GM12873 (cell line): ENCODE results near the gene VTCN1.

ENCODE experiments used
- TF ChIP-seq, protein P1 (sequence below): IDR thresholded peaks from 2 replicates; pipeline ENCODE4 v1.5.1; 2012; ENCODE audit warnings: low read depth, mild to moderate bottlenecking, moderate library complexity, low read length, control low read depth; ENCODE audit not compliant: insufficient read depth; ENCODE audit errors: missing control alignments

VTCN1 gene

DNA sequence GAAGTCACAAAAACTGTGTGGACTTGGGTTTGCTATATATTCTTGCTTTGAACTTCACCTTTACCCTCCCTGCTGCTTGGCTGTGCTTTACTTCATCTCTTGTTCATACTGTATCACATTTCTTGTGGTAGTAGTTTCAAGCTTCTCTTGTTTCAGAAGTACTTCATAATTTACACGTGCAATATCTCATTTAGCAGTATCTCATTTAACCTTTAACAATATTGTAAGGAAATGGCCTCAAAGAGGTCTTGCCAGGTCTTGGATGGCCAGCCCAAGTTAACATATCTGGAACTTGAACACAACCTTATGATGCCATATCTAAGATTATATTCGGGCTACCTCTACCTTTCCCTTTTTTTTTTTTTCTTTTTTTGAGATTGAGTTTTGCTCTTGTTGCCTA is 87.5 kb downstream of the VTCN1 start:
- TF ChIP-seq, protein P1, sequence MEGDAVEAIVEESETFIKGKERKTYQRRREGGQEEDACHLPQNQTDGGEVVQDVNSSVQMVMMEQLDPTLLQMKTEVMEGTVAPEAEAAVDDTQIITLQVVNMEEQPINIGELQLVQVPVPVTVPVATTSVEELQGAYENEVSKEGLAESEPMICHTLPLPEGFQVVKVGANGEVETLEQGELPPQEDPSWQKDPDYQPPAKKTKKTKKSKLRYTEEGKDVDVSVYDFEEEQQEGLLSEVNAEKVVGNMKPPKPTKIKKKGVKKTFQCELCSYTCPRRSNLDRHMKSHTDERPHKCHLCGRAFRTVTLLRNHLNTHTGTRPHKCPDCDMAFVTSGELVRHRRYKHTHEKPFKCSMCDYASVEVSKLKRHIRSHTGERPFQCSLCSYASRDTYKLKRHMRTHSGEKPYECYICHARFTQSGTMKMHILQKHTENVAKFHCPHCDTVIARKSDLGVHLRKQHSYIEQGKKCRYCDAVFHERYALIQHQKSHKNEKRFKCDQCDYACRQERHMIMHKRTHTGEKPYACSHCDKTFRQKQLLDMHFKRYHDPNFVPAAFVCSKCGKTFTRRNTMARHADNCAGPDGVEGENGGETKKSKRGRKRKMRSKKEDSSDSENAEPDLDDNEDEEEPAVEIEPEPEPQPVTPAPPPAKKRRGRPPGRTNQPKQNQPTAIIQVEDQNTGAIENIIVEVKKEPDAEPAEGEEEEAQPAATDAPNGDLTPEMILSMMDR: no peak

DNA sequence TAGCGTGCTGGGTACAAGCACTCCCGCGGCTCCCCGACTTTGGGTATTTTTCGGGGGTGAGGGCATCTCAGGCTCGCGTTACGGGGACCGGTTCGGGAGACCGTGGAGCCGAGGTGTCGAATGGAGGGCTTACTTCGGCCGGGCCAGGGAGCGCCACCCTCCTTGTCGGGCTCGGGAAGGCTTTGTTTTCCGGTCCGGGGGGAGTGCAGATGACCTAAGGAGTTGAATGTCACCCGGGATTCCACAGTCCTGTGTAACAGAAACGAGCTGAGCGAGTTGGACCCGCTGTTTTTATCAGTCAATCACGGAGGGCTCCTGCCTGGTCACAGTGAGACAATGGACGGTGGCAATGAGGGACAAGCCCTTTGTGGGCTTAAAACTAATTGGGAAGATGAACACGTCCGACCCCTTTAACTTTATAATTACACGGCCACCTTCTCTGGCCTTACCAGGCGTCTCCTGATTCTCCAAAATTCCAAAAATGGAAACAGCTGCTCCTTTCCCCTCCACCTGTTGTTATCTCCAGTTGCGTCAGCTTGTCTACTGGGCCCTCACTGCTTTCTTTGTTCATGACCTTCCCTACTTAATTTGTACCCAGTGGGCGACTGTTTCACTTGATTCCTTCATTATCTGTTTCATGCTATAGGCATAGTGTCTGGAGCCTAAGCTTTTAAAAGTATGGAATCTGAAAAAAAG is 88.2 kb downstream of the VTCN1 start:
- TF ChIP-seq, protein P1: no peak

DNA sequence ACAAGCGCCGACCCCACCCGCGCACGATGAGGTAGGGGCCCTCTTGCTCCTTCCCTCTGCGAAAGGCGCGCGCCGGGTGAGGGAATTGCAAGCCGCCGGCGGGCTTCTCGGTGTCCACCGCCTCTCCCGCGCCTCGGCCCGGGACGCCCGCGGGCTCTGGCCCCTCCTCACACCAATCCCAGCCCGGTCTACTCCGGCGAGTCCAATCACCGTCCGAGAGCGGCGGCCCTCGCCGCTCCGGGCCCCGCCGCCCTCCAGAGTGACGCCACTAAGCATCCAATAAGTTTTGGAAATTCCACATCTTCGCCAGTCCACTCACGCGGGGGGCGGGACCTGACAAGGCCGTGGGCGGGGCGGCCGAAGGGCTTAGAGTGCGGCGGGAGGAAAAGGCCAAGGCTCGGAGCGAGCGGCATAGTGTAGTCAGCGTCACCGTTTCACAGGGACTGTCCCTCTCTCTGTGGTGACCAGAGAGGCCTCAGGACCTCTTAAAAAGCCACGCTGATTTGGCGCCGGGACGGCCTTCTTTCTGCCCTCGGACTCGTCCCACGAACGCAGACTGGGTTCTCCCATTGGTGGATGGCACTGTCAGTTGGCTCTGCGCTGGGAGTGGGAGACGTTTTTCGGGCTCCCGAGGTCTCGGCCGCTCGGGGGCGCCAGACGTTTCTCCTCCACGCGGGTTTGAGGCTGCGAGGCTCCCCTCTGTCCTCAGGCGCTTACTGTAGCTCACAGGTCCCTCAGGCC is 89.0 kb downstream of the VTCN1 start, which contains the start of gene TRIM45:
TSS of gene TRIM45 (minus strand) at position 161 of the 741 bp plus-strand sequence. CDS start 548 bp downstream, outside the sequence.
- TF ChIP-seq, protein P1: peak; percentile 82

DNA sequence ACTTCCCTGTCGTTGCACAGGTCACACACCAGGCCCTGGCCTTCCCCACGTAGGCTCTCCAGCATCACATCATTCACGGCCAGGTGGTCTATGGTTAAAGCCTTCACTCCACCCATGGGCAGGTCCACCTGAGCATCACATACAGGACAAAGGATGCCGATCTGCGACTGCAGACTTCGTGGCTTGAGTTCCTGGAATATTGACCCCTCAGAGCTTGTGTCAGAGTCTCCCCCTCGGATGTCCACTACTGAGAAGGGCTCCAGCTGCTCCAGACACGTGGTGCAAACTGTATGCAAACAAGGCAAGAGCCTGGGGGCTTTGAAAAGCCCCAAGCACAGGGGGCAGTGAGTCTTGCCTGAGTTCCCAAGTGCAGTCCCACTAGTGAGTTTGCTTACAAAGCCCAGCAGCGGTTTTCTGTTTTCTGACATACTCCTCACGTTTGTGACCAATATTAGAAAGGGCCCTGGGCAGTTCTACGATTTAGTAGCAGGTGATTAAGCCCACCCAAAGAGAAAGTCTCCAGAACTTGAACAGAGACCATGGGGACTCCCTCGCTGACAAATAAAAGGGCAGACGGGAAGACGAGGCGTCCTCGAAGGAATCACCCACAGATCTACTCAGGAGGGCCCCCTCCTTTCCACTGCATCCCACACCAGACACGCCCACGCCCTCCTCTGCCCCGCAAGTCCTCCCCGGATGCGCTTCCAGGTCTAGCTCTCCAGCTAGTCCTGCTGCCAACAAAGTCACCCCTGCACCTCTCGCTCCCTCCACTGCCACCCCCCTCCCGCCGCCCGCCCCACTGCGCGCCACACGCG is 89.7 kb downstream of the VTCN1 start:
- TF ChIP-seq, protein P1: no peak

DNA sequence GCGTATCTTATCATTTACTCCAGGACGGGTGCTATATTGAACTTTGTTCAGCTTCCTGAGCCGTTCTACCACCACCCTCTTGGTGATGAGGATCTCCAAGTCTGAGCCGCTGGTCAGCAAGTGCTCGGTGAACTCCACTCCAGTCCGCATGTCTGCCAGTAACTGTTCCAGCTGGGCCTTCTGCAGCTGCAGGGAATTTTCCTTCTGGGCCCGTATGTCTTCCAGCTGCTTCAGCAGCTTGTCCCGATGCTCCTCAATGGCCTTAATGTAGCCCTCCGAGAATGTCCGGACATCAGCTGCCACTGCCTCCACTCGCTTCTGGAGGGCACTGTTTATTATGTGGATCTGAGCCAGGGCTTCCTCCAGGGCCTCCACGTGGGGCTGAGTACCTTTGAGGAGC is 92.6 kb downstream of the VTCN1 start:
- TF ChIP-seq, protein P1: no peak

DNA sequence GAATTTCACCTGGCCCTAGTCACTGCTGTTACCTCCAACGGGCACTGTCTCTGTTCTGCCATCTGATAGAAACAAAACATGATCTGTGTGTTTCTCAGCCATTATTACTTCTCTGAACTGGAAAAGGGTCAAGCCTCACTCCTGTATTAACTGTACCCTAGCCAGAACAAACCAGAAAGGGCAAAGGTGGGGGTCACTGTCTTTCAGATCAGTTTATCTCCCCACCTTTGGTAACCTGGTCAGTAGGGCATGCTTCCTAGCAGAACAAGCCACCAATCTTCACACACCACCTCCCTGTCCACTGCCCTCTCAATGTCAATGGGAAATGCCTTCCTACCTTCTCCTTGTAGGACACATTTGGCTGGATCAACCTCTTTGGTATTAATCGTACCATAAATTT is 93.0 kb downstream of the VTCN1 start:
- TF ChIP-seq, protein P1: no peak

DNA sequence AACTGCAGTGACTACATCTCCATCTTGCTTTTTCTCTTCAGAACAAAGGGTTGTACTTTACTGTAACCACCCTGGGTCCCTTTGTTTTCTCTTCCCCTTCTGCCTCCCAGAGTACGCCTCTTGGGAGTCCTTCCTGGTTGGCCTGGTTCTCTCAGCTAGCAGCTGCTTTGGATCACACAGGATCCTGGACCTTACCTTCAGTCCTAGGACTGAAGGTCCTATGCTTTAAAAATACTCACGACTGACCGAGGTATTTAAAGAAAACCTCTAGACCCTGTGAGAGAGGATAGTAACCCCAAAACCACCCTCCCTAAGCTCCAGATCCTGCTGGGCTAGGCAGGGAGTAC is 94.0 kb downstream of the VTCN1 start:
- TF ChIP-seq, protein P1: no peak
